Measurements from ENCODE around the gene AUTS2.

DNA sequence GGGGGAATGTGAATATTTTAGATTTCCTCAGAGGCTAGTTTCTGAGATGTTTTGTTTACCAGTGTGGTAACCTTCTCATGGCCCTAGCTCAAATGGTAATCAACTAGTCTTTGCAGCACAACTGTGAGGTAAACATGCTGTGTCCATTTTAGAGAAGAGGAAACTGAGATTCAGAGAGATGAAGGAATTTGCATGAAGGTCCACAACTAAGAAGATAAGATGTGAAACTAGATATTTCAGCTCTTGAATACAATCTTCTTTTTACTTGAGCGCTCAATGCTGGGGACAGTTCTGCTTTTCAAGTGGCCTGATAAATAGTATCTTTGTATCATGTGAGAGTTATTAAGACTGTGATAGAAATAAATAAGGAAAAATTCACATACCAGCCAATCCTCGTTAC lies 245.4 kb downstream of the AUTS2 start:
- TF ChIP-seq, protein P1, sequence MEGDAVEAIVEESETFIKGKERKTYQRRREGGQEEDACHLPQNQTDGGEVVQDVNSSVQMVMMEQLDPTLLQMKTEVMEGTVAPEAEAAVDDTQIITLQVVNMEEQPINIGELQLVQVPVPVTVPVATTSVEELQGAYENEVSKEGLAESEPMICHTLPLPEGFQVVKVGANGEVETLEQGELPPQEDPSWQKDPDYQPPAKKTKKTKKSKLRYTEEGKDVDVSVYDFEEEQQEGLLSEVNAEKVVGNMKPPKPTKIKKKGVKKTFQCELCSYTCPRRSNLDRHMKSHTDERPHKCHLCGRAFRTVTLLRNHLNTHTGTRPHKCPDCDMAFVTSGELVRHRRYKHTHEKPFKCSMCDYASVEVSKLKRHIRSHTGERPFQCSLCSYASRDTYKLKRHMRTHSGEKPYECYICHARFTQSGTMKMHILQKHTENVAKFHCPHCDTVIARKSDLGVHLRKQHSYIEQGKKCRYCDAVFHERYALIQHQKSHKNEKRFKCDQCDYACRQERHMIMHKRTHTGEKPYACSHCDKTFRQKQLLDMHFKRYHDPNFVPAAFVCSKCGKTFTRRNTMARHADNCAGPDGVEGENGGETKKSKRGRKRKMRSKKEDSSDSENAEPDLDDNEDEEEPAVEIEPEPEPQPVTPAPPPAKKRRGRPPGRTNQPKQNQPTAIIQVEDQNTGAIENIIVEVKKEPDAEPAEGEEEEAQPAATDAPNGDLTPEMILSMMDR (conservative IDR thresholded peaks at IDR 0.05; ENCODE audit: low read length): no peak
- TF ChIP-seq EZH2phosphoT487 (IDR thresholded peaks at IDR 0.05; ENCODE audit: borderline replicate concordance): no peak
